Stimulated activated CD4-positive, alpha-beta T cell treated with anti-CD3 and anti-CD28 coated beads, Interleukin-4, amount 100 ng/mL, for 4 hours (primary cell): ENCODE results near the gene FHL2.

Source experiments
- DNase-seq, 2 experiments: peaks; one replicate each; pipeline ENCODE4 v3.0.0-alpha.2; 2020

FHL2 gene

GRCh38 chr2:105377871-105378270 is 21.0 kb downstream of the FHL2 start:
- DNase-seq = no peak

DNA sequence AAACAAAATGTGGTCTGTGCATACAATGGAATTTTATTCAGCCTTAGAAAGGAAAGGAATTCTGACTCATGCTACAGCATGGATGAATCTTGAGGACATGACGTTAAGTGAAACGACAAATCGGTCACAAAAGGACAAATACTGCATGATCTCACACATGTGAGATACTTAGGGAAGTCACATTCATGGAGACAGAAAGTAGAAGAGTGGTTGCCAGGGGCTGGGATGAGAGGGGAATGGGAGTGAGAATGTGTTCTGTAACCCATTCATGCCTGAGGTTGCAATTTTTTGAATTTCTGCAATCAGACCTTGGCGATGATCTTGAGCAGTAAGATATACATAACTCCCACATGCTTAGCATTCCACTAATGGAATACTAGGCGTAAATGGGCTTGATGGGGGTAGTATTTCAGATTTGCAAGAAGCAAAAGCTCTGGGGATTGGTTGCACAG is 22.0 kb downstream of the FHL2 start:
- no peak for DNase-seq

- DNase-seq = no peak
Measured at GRCh38 chr2:105376010-105376409, 22.8 kb downstream of the FHL2 start.

DNA sequence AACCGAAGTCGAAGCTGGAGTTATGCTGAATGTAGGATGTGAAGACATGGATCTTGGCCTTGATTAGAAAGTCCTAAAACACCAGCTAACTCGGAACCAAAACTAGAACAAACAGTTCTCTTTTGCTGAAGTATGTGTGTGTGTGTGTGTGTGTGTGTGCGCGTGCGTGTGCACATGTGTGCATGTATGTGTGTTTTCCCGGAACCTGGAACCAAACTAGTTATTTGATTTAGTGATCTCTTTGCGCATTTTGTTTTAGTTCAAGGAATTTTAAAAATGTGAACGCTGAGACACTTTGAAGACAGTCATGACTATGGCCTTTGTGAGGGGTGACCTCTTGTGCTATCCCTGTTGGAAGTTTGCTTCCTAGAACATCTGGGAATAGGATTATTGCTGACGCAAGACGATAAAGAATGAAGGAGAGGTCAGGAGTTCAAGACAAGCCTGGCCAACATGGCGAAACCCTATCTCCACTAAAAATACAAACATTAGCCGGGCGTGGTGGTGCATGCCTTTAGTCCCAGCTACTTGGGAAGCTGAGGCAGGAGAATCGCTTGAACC is 23.8 kb downstream of the FHL2 start:
- no peak for DNase-seq

GRCh38 chr2:105373895-105374401 is 24.9 kb downstream of the FHL2 start:
- DNase-seq = no peak

DNA sequence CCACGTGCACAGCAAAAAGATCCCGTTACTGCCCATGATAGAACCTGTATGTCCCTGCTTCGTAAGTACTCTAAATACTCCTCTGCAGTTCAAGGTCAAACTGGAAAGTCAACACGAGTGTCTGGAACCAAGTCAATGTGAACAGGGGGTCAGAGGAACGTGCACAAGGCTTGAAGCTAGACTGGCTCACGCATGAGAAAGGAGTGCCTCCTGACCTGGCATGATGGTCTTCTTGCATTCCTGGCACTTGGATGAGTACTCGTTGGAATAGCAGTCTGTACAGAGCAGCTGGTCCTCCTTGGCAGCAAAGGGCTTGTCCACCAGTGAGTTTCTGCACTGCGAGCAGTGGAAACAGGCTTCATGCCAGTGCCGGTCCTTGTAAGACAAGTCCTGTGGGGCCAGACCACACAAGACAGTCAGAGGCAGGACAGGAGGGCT is 25.5 kb downstream of the FHL2 start:
- DNase-seq = no peak

DNA sequence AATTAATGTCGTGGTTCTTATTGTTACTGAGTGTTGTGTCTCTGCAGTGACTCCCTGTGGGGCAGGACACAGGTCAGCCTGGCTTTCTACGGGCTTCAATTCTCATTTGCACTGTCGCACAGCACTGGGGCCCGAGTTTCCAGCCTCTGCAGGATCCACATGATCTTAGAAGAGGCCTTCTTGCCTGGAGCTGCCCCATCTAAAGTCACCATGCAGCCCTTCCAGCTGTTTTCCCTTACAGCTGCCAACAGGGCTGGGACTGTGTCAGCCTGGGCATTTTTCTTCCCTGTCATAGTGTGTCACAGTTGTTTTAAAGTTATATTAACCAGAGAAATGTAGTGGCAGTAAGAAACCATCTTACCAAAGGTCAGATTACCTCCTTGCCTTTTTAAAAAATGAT is 27.0 kb downstream of the FHL2 start:
- no peak for DNase-seq

DNA sequence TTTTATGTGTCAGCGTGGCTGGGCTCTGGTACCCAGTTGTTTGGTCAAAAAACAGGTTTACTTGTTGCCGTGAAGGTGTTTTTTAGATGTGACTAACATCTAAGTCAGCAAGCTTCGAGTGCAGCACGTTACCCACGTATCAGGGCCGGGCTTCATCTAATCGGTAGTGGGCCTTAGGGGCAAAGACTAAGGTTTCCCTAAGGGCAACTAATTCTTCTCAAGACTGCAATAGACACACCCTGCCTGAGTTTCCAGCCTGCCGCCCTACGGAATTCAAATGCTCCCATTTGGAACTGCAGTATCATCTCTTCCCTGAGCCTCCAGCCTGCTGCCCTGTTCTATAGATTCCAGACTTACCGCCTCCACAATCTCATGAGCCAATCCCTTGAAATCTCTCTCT is 27.7 kb downstream of the FHL2 start:
- DNase-seq = no peak

GRCh38 chr2:105369777-105370690 is 28.8 kb downstream of the FHL2 start:
- peak; percentile 81 to 82 for DNase-seq

DNA sequence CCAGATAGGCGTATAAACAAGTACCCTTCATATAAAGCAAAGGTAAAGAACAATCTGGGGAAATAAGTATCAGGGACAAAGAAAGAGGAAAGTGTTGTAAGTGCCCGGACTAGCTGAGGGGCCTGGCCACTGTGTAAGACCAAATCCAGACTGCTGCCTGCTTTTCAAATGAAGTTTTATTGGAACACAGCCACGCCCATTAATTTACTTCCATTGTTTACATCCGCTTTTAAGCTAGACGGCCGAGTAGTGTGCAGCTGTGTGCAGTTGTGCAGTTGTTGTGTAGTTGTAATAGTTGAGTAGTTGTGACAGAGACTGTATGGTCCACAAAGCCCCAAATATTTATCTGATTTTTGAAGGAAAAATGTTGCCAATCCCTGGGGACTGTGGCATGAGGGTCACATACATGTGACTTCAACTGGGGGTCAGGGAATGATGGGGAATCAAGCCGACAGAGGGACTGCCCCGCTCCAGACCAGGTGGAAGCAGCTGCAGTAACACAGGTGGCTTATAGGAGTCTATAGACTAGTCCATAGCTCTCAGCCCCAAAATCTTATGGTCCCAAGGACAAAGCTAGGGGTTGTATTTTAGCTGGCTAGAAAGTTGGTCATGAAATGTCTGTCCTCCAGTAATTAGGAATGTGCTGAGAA is 30.0 kb downstream of the FHL2 start:
- DNase-seq = no peak

DNA sequence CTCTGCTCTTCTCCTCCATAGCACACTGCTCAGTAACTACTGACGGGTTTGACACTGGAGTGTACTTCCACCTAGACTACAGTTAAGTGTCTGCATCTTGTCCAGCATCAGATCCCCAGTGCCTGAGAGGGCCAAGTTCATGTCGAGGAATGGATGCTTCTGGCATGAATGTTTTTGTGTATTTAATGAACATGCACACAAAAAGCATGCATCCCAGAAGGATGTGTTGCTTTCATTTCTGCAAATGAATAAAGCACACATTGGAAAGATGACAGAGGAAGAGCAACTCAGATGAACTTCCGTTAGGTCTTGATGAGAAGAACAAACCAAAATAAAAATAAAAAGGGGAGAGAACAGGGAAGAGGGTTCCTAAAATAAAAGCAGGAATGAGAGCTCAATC is 33.6 kb downstream of the FHL2 start:
- DNase-seq = no peak

- DNase-seq = no peak
Measured at GRCh38 chr2:105364436-105365139, 34.3 kb downstream of the FHL2 start.

- DNase-seq = no peak
Measured at GRCh38 chr2:105362862-105363591, 35.8 kb downstream of the FHL2 start.

DNA sequence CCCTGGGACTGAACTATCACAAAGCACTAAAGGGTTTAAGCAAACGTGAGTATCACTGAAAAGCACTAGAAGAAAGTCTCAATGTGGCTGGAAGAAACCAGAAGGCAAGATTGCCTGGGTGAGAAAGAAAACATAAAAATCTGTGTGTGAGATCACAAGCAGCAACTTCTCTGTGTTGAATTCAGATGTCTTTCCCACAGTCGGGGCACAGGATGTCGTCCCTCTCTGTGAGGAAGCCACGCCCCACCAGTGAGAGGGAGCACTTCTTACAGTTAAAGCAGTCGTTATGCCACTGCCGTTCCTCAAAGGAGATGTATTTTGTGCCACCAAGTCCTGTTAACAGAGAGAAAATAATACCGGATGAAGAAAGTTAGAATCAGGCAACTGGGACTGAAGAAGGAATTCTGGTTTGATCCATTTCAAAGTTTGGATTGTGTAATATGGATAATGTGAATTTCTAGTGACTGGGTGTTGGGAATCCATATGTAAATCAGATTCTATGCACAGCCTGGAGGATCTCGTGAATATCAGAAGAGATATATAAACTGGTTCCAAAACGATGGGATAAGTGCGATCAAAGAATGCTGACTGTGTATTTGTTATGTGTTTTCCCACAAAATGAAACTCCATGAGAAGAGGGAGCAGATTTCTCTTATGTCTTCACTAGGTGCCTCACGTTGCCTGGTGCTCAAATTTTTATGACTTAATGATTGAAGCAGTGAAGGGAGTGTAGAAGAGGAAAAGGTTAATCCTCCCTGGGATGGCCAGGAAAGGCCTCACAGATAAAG is 37.6 kb downstream of the FHL2 start:
- DNase-seq = peak; percentile 15 to 24

DNA sequence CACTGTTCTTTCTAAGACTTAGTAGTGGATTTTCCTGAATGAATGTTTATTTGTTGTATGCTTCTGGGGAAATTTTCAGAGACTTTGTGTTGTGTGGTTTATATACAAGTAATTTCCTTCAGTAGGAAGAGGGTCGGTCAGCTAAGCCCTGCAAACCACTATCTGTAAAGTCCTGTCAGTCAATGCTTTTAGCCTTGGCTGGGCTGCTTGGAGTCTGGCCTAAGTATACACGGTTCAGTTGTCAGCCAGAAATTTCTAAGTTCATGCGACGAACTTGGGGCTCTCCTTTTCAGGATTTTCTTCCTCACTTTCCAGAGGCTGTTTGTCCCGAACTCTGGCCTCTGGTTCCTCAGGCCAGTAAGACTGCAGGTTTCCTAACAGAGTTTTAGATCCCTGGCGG is 40.3 kb downstream of the FHL2 start:
- no peak for DNase-seq

DNA sequence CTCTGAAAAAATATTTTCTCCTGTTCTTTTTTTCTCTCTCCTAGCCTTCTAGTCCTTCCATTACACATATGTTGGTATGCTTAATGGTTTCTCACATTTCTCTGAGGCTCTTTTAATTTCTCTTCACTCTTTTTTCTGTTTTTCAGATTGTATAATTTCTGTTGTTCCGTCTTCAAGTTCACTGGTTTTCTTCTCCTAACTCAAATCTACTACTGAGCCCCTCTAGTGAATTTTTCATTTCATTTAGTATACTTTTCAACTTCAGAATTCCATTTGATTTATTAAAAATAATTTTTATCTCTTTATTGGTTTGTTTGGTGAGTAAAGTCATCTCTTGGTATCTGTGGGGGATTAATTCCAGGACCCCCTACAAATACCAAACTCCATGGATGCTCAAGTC is 41.7 kb downstream of the FHL2 start:
- DNase-seq = no peak

DNA sequence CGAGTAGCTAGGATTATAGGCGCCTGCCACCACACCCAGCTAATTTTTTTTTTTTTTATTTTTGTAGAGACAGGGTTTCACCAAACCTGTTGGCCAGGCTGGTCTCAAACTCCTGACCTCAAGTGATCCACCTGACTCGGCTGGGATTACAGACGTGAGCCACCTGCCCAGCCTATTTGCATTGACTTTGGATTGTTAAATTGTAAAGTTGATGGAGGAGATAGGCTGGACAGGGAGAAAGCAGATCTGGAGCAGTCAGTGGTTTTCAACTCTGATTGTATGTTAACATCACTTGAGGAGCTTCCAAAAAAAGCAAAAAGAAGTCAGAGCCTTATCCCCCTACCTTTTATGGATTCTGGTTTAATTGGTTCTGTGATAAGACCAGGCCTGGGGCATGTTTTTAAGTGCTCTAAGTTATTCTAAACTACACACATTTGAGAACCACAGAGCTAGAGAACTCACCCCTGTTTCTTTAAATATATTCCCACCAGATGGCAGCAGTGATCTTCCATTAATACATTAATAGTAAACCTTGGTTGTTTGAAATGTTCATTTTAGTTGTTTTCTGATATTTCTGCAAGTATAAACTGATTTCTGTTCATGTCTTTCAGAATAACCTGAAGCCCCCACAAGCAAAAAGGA is 54.0 kb downstream of the FHL2 start:
- DNase-seq = no peak

GRCh38 chr2:105339414-105339813 is 59.4 kb downstream of the FHL2 start:
- DNase-seq = no peak

DNA sequence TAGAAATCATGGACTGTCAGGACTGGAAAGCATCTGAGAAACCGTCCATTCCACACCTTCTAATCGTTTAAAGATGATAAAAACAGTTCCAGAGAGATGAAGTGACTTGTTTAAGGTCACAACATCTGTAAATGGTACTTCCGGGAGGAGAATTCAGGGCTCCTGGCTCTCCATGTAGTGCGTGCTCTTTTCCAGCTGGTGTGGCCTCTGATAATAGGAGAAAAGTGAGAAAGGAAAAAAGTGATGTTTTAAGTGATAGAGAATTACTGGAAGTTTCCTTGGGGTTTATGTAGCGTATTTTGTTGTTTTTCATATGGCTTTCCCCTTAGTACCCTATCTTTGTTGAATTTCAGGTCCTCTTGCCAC is 60.8 kb downstream of the FHL2 start:
- DNase-seq = no peak

DNA sequence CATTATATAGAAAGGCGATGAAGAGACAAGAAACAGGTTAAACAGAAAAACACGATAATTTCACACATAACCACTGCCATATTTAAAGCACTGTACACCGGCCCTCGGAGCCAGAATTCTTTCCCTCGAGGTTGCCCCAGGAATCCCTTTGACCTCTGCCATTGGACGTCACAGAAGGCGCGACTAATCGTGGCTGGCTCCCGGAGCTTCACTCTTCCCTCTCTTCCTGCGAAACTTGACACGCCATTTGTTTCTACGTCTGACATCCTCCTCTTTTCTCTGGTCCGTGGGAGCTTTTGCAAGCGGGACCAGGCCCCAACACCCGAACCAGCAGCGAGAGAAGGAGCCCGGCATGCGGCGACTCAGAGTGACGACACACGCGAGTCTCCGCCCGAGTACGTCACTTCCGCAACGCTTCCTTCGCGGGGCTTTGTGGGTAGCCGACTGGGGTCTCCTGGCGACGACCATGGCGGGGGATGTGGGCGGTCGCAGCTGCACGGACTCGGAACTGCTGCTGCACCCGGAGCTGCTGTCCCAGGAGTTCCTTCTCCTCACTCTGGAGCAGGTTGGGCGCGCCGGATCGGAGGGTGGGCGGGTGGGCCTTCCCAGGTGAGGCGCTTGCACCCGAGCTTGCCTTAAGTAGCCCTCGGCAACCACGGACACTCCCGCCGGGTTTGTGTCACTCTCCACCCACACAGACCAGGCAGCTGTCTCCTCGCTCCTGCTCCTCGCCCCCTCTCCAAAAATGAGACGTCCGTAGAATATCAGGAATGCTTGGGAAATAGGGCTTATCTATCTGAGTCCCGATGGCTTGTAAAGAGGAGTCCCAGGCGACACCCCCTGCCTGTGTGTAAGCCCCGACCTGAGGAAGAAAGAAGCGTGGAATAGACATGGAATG is 61.5 kb downstream of the FHL2 start, which contains the start of gene C2orf49:
Gene C2orf49 (plus strand): TSS at position 419 of the 898 bp plus-strand sequence. CDS start 48 bp downstream, at position 467.
- peak; percentile 85 to 88 for DNase-seq
